Peyer's patch (tissue), 4 donors: ENCODE data around the gene MTERF1. TPM values are rescaled to one million over a fixed set of nuclear protein-coding genes. Genes with fewer than 3 reads are reported as not detected.
"Not testable (repeated sequence)": the region's sequence is repeated elsewhere in the genome, so short reads cannot be mapped to it uniquely, and the experiment has no call there.

Source experiments
- DNase-seq, 3 donors: peaks; one replicate each; pipeline ENCODE4 v3.0.0-alpha.2; 2017 to 2019
- H3K27ac ChIP-seq, 4 donors: fragments of 200-600 bp; sonication (generic); one replicate each; pipeline ENCODE4 v1.5.1; 2016 to 2019
- H3K27me3 ChIP-seq, 2 donors: fragments of 200-600 bp; sonication (generic); one replicate each; pipeline ENCODE4 v1.5.1; 2019
- H3K36me3 ChIP-seq, 3 donors: fragments of 200-600 bp; sonication (generic); one replicate each; pipeline ENCODE4 v1.5.1; 2016 to 2019
- H3K4me1 ChIP-seq, 4 donors: fragments of 200-600 bp; sonication (generic); one replicate each; pipeline ENCODE4 v1.5.1; 2016 to 2019
- H3K4me3 ChIP-seq, 4 donors: fragments of 200-600 bp; sonication (generic); 1 replicate in 3 of 4; 2 replicates in 1 of 4; pipeline ENCODE4 v1.5.1; 2016 to 2019; ENCODE audit warnings: mild to moderate bottlenecking in 1 of 4
- H3K9me3 ChIP-seq, 4 donors: fragments of 200-600 bp; sonication (generic); one replicate each; pipeline ENCODE4 v1.5.1; 2016 to 2019; ENCODE audit warnings: mild to moderate bottlenecking in 1 of 4
- CTCF ChIP-seq, 6 experiments: fragments of 450-650 bp in 4 of 6; fragments of 200-600 bp in 2 of 6; sonication (generic) in 1 of 6; IDR thresholded peaks; one replicate each; pipeline ENCODE4 v1.5.1; 2017 to 2019; ENCODE audit warnings: antibody characterized with exemption in 6 of 6, mild to moderate bottlenecking in 3 of 6, moderate library complexity in 1 of 6
- POLR2A ChIP-seq, 2 donors: fragments of 450-650 bp; IDR thresholded peaks; one replicate each; pipeline ENCODE4 v1.5.1; 2017; ENCODE audit warnings: antibody characterized with exemption in 2 of 2, mild to moderate bottlenecking in 2 of 2, moderate library complexity in 2 of 2
- total RNA-seq, 4 donors: library from RNA; depleted of rRNA; stranded (reverse); fragments of >200 nt; gene quantifications; one replicate each; pipeline ENCODE4 v1.1.0, GENCODE V29; 2016

The MTERF1 gene
- total RNA-seq, 4 donors from 2014 or later = 6.8 to 17.3 (median 11.8) TPM

GRCh38 chr7:91899563-91899962 is 19.1 kb upstream of the MTERF1 start:
- Histone ChIP-seq H3K9me3 (no peaks in the 10 kb centered on the region), H3K4me3 (no peak overlapping the region), H3K36me3 (no peaks in the 10 kb centered on the region), H3K27ac (no peak overlapping the region), H3K27me3 (no peaks in the 10 kb centered on the region), H3K4me1 (no peaks in the 10 kb centered on the region)
- TF ChIP-seq CTCF (IDR thresholded peaks at IDR 0.05) (no peak), POLR2A (IDR thresholded peaks at IDR 0.05) (no peak)
- DNase-seq = no peak

GRCh38 chr7:91898240-91898992 is 17.9 kb upstream of the MTERF1 start:
- Histone ChIP-seq H3K4me1 (no peaks in the 10 kb centered on the region), H3K27me3 (no peaks in the 10 kb centered on the region), H3K9me3 (no peaks in the 10 kb centered on the region), H3K36me3 (no peaks in the 10 kb centered on the region), H3K27ac (no peak overlapping the region), H3K4me3 (no peak overlapping the region)
- DNase-seq = no peak
- TF ChIP-seq POLR2A (IDR thresholded peaks at IDR 0.05) (no peak), CTCF (IDR thresholded peaks at IDR 0.05) (no peak)

- Histone ChIP-seq H3K27me3 (no peaks in the 10 kb centered on the region), H3K9me3 (no peaks in the 10 kb centered on the region), H3K27ac (no peak overlapping the region), H3K36me3 (no peaks in the 10 kb centered on the region), H3K4me3 (no peak overlapping the region), H3K4me1 (no peaks in the 10 kb centered on the region)
- DNase-seq = no peak
- TF ChIP-seq POLR2A (IDR thresholded peaks at IDR 0.05) (no peak), CTCF (IDR thresholded peaks at IDR 0.05) (no peak)
These were observed 14.4 kb upstream of the MTERF1 start for GRCh38 chr7:91894781-91895480.

- not testable (repeated sequence) for H3K27ac ChIP-seq, H3K27me3 ChIP-seq, DNase-seq, H3K9me3 ChIP-seq, H3K36me3 ChIP-seq, H3K4me3 ChIP-seq, H3K4me1 ChIP-seq
These were observed 13.2 kb upstream of the MTERF1 start for GRCh38 chr7:91893699-91894098.

- Histone ChIP-seq H3K36me3 (no peaks in the 10 kb centered on the region), H3K27me3 (no peaks in the 10 kb centered on the region), H3K4me1 (no peaks in the 10 kb centered on the region)
These were observed 12.4 kb upstream of the MTERF1 start for GRCh38 chr7:91892821-91893340.

More at GRCh38 chr7:91892821-91893340, 12.4 kb upstream of the MTERF1 start:
- Histone ChIP-seq H3K27ac (no peak overlapping the region), H3K4me3 (no peak overlapping the region), H3K9me3 (no peaks in the 10 kb centered on the region)
- DNase-seq = no peak
- TF ChIP-seq POLR2A (IDR thresholded peaks at IDR 0.05) (no peak), CTCF (IDR thresholded peaks at IDR 0.05) (no peak)
